Measurements from ENCODE around the gene TYK2.
A peak's percentile ranks its signal among the peaks of the same experiment; 100 is the strongest.

Gene TYK2

DNA sequence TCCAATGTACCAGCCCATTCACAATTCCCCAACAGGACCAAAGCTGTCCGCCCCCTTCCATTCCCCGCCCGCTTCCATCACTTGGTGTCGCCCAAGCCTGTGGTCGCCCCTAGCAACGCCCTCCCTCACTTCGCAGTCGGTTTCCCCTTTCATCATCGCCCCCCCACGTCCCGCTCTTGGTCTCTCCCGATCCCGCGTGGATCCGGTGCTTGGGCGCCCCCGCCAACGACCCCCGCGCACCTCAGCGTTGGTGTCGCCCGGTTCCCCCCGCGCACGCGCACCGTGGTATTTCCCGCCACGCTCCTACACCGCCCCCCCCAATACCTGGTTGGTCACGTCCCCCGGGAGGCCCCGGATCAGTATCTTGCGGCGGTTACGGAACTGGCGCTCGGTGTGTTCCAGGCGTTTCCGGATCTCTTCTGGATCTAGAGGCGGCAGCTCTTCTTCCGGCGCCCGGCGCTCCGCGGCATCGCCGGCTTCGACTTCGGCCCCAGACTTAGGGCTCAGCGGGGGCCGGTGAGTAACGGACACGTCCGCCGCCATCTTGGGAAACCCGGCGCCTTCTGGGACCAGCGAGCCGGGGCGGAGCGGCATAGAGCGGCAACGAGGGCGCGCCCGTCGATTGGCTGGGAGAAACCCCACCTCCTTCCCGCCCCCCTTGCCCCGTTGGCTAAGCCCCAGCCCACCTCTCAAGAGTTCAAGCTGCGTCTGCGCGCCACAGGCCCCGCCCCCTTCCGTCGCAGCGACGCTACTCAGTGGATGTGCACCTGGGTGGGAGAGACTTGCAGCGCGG is 47.2 kb downstream of the TYK2 start, which contains the start of gene RAVER1:
TSS of gene RAVER1 (minus strand) at position 565 of the 793 bp plus-strand sequence. CDS start at position 543, 22 bp downstream.
- peak; percentile 93 to 96 (median 96) for DNase-seq

- no peak for DNase-seq
Measured at GRCh38 chr19:10332158-10332964, 48.0 kb downstream of the TYK2 start.

DNA sequence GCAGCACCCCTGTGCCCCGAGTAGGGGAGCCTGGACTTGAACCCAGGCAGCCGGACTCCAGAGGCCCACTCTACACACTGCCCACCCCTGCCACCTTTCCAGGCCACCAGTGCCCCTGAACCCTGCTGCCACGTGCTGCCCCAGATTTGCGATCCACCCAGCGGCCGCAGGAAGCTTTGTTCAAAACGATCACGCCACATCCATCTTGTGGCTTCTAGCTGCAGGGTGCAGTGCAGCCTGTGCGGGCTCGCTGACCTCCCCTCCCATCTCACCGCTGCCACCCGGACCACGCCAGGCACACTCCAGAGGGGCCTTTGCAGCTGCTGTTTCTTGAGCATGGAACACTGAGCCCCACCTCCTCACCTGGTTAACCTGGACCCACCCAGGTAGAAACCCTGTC is 50.8 kb downstream of the TYK2 start:
- no peak for DNase-seq

DNA sequence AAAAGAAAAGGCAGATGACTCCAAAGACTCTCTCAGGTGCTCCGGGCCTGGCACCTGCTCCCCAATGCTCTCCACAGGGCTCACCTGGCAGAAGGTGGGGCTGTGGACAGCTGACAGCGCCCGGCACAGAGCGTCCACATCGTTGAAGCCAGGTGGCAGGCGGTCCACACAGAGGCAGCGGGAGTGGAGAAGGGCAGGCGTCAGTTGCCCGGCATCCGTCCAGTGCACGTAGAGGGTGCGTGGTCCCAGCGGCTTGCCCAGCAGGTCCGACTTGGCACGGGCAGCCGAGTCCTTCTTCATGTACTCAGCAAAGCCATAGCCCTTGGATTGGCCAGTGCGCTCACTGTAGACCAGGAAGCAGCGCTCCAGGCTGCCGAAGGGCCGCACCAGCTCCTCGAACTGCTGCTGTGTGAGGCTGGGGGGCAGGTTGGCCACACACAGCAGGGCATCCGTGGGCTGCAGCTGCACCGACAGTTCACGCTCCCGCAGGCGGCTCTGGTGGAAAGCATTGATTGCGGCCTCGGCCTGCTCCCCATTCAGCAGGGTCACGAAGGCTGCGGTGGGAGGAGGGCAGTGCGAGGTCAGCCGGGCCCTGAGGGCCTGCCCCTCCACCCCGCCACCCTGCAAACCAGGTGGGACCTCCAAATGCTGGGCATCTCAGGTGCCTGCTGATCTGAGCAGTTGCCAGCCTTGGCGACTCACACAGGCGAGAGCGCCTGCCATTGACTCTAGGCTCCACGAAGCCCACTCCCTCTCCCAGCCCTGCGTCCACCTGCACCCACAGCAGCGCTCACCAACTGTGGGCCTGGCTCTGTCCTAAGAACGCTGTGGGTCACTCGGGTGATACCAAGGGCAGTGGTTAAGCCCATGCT is 51.6 kb downstream of the TYK2 start:
- no peak for DNase-seq

DNA sequence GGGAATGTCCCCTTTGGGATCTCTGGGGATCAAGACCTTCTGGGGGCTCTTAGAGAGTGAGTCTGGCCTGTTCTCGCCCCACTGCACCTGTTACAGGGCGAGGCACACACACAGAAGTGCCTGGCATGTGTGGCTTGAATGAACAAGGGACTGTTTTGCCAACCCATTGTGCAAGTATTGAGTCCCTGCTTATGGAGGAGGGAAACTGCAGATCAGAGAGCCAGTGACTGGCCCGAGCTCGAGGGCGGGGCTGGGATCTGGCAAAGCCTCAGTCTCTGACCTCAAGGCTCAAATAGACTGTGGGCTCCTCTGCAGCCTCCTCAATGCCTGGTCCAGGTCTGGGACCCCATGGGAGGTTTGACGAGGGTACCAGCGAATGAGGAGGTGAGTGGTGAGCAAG is 52.6 kb downstream of the TYK2 start:
- no peak for DNase-seq

- no peak for DNase-seq
Measured at GRCh38 chr19:10325732-10326131, 54.6 kb downstream of the TYK2 start.

GRCh38 chr19:10321874-10322835 is 58.2 kb downstream of the TYK2 start:
- DNase-seq, result no peak

DNA sequence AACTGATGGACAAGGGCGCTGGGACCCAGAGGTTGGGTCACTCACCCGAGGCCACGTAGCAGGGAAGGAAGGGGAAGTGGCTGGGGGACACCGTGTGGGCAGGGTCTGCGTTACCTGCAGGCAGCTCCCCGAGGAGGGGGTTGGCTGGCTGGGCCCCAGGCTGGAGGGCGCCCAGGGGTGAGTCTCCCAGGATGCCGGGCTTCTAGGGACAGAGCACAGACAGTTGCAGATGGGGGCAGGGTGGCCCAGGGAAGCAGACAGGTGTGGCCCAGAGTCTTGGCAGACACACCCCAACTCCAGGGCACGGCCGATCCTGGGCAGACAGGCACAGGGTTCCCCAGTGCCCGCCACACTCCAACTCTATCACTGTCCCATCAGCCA is 59.0 kb downstream of the TYK2 start:
- no peak for DNase-seq

- no peak for DNase-seq
Measured at GRCh38 chr19:10320602-10321416, 59.6 kb downstream of the TYK2 start.

DNA sequence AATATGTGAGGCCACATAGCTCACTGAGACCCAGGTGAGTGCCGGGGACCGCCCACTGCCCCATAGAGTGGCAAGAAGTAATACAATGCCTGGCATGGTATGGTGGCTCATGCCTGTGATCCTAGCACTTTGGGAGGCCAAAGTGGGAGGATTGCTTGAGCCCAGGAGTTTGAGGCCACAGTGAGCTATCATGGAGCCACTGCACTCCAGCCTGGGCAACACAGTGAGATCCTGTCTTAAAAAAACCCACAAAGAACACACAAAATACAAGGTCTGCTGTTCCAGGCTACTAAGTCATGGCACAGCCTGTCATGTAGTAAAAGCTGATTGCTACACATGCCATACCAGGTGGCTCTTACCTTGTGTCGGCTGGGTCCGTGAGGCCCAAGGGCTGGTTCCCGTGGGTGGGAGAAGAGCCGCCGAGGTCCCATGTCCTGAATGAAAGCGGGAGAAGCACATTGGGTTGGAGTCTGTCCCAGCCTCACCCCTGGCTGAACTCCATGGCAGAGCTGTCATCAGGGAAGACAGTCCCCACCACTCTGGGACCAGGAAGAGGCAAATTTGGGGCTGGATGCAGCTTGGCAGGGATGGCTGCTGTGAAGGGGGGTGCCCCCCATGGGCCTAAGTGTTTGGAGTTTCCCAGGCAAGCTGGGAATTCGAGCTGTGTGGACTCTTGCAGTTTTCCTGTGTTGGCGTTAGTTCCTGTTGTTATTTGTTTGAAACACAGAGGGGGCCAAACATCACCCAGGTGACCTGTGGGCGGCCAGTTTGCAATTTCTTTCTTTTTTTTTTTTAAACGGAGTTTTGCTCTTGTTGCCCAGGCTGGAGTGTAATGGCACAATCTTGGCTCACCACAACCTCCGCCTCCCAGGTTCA is 61.3 kb downstream of the TYK2 start:
- DNase-seq, result no peak

- DNase-seq, result no peak
Measured at GRCh38 chr19:10317857-10318462, 62.4 kb downstream of the TYK2 start.

GRCh38 chr19:10317045-10317856 is 63.1 kb downstream of the TYK2 start:
- DNase-seq, result no peak

DNA sequence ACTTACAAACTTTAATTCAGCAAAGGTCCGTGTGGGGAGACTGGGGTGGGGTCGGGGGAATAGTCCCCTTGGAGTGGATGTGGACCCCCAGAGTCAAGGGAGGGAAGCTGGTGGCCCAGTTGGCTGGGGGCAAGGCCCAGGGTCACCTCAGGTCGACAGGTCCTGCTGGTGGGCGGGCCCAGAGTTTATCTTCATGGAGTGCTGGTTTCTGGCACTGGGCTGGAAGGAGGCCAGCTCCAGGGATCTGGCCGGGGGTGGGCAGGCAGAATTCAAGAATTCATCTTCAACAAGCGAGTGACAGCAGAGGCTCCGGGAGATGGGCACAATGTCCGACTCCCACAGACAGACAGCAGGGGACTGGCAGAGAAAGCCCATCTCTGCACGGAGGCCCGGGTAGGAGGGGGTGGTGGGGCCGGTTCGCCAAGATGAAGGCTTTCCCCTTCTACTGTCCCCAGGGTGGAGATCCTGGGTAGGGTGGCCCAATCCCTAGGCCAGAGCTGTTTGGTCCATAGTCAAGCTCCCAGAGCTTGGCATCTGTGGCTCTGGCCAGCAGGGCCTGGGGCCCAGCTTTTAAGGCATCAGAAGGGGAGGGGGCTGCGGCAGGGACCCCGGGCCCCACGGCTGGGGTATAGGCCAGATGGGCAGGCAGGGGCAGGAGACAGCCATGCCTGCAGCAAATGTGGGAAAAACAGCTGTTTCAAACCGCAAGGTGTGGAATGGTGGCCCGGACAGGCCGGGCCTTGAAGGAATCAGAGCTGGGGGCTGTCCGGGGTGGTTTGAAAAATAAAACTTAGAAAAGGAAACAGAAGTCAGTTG is 63.9 kb downstream of the TYK2 start:
- no peak for DNase-seq

DNA sequence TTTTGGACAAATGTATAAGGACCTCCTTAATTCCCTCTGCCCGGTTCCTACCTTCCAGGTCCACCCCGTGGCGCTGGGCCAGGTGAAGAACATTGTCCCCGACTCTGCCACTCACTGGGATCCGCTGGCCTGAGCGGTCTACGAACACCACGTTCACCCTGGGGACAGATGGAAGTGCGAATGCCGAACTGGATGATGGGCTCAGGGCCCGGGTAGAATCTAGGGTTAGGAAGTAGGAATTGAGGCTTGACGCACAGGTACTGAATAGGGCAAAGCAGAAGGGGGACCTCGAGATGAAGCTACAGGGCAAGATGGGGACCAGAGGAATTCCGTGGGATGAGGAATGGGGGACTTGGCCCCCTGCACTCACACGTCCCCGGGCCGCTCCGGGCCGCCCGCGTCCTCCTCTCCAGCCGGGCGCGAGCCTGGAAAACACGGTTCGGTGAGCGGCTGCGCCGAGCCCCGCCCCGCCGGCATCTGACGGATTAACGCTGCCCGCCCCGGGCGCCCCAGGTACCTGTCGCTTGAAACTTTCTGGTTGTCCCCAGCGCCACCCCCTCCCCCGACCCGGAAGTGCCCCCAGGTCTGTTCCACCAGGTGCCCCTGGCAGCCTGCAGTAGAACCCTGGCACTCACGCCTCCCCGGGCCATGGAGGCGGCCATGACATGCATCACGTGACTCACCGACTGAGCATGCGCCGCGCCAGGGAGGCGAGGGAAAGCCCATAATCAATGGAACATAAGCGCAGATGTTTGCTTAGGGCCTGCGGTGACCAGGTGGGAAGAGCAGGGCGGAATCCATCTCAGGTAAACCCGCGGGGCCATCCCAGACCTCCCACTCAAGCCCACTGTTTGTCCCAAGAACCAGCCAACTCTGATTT is 64.8 kb downstream of the TYK2 start, which contains the start of gene FDX2:
TSS of gene FDX2 (minus strand) at position 681 of the 880 bp plus-strand sequence. CDS start at position 662, 19 bp downstream.
- DNase-seq, result peak; percentile 77 to 86 (median 81)

DNA sequence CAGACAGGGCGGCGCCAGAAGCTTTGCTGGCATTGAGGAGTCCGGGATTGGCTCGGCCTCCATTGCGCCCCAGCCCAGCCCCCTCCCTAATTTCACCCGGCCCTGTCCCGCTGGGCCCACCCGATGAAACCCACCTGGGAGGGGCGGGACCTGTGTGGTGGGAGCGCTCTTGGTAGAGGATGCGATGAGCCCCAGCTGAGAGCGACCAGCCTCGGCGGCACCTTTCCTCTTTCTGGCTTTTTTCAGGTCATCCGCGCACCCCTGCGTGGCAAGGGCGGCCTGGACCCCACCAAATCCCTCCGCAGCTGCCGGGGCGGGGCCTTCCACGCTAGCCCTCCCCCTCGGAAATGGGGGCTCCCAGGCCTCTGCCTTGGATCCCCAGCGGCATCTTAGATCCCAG is 70.9 kb downstream of the TYK2 start, which contains the start of gene ZGLP1:
TSS of gene ZGLP1 (minus strand) at position 393 of the 400 bp plus-strand sequence.
- DNase-seq, result no peak

- DNase-seq, result no peak
Measured at GRCh38 chr19:10306327-10306726, 74.0 kb downstream of the TYK2 start.

Data from activated CD4-positive, CD25-positive, alpha-beta regulatory T cell (primary cell).